Activated T-cell treated with anti-CD3 and anti-CD28 coated beads, Interleukin-2, amount 50 U/mL, for 72 hours (primary cell): ENCODE results near the gene TBX15. TPM values are rescaled to one million over a fixed set of nuclear protein-coding genes. Genes with fewer than 3 reads are reported as not detected.

Experiments
- ATAC-seq, 2 donors: fragments of 150-1000 bp; cut with Tn5 transposase; replicated peaks in 1 of 2; 2 replicates each; pipeline ENCODE4 v1.10.0; 2021; ENCODE audit warnings: moderate library complexity in 2 of 2, mild to moderate bottlenecking in 1 of 2
- DNase-seq, 2 donors: peaks; one replicate each; pipeline ENCODE4 v3.0.0; 2021 to 2022; ENCODE audit warnings: mixed read lengths in 1 of 2
- H3K27ac Mint-ChIP-seq: one replicate; pipeline ENCODE4 v1.8.0; 2022; ENCODE audit warnings: mild to moderate bottlenecking, moderate library complexity, mixed read lengths
- H3K27me3 Mint-ChIP-seq: one replicate; pipeline ENCODE4 v1.8.0; 2022; ENCODE audit warnings: low read depth, mixed read lengths
- H3K36me3 Mint-ChIP-seq, 2 donors: one replicate each; pipeline ENCODE4 v1.8.0; 2022; ENCODE audit warnings: mixed read lengths in 2 of 2, mild to moderate bottlenecking in 1 of 2; ENCODE audit not compliant: insufficient read depth in 2 of 2
- H3K4me1 Mint-ChIP-seq: one replicate; pipeline ENCODE4 v1.8.0; 2022; ENCODE audit warnings: low read depth, mixed read lengths
- H3K4me3 Mint-ChIP-seq, 2 donors: one replicate each; pipeline ENCODE4 v1.8.0; 2022; ENCODE audit warnings: mild to moderate bottlenecking in 2 of 2, mixed read lengths in 2 of 2, moderate library complexity in 2 of 2
- H3K9me3 Mint-ChIP-seq, 2 donors: one replicate each; pipeline ENCODE4 v1.8.0; 2022; ENCODE audit warnings: mixed read lengths in 2 of 2
- total RNA-seq, 2 donors: library from RNA; stranded (reverse); gene quantifications; one replicate each; pipeline ENCODE4 v1.2.3, GENCODE V29; 2022

Gene TBX15
- total RNA-seq, 2 donors from 2014 or later = 0.07 to 0.10 TPM

GRCh38 chr1:118978914-118979701 is 9.0 kb downstream of the TBX15 start:
- DNase-seq (no peak), ATAC-seq (no peak)
- H3K4me1 Mint-ChIP-seq = peaks cover 7% of the 10 kb centered on the region
- peak overlapping the region; percentile 27 to 47 for H3K4me3 Mint-ChIP-seq
- H3K27me3 Mint-ChIP-seq = peaks cover 84% of the 10 kb centered on the region
- H3K27ac Mint-ChIP-seq = no peak overlapping the region
- peaks cover 8 to 10% of the 10 kb centered on the region in 2 donors for H3K36me3 Mint-ChIP-seq
- H3K9me3 Mint-ChIP-seq = peaks cover 1 to 2% of the 10 kb centered on the region in 2 donors

GRCh38 chr1:118977600-118977999 is 10.5 kb downstream of the TBX15 start:
- peaks cover 77% of the 10 kb centered on the region for H3K27me3 Mint-ChIP-seq
- H3K9me3 Mint-ChIP-seq = no peaks in the 10 kb centered on the region
- no peaks in the 10 kb centered on the region for H3K4me1 Mint-ChIP-seq
- ATAC-seq (no peak), DNase-seq (no peak)
- H3K27ac Mint-ChIP-seq = no peak overlapping the region
- H3K36me3 Mint-ChIP-seq = peaks cover 0 to 4% of the 10 kb centered on the region in 2 donors
- H3K4me3 Mint-ChIP-seq = no peak overlapping the region

DNA sequence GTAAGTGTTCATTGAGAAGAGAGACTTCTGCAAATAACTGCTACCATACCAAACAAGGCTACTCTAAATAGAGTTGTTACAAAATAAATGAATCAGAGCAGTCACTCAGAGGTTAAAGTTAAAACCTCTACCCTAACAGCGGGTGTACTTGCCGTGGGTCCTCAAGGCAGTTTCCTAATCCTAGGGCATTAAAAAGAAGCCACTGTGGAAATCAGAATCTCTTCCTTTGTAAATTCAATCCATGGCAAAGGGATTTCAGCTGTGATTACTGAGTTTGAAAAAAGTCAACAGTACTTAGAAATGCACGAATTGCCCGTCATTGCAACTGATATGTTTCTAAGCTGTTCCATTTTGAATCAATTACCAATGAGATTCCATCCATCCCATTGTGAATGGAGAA is 13.5 kb downstream of the TBX15 start:
- ATAC-seq = no peak
- DNase-seq = no peak
- Mint-ChIP-seq H3K9me3 (peaks cover 0 to 2% of the 10 kb centered on the region in 2 donors), H3K36me3 (no peaks in the 10 kb centered on the region), H3K4me3 (no peak overlapping the region), H3K27ac (no peak overlapping the region), H3K4me1 (no peaks in the 10 kb centered on the region), H3K27me3 (peaks cover 57% of the 10 kb centered on the region)

- no peak for ATAC-seq
Measured at GRCh38 chr1:118973531-118974137, 14.5 kb downstream of the TBX15 start.

GRCh38 chr1:118973032-118973431 is 15.1 kb downstream of the TBX15 start:
- H3K4me3 Mint-ChIP-seq = no peak overlapping the region
- DNase-seq (no peak), ATAC-seq (no peak)
- no peaks in the 10 kb centered on the region for H3K36me3 Mint-ChIP-seq
- H3K27ac Mint-ChIP-seq = no peak overlapping the region
- no peaks in the 10 kb centered on the region for H3K4me1 Mint-ChIP-seq
- peaks cover 43% of the 10 kb centered on the region for H3K27me3 Mint-ChIP-seq
- peaks cover 0 to 2% of the 10 kb centered on the region in 2 donors for H3K9me3 Mint-ChIP-seq

More at GRCh38 chr1:118973531-118974137, 14.5 kb downstream of the TBX15 start:
- no peak for DNase-seq
- no peak overlapping the region for H3K27ac Mint-ChIP-seq
- no peaks in the 10 kb centered on the region for H3K36me3 Mint-ChIP-seq
- no peaks in the 10 kb centered on the region for H3K4me1 Mint-ChIP-seq
- H3K27me3 Mint-ChIP-seq = peaks cover 49% of the 10 kb centered on the region
- peaks cover 0 to 2% of the 10 kb centered on the region in 2 donors for H3K9me3 Mint-ChIP-seq
- H3K4me3 Mint-ChIP-seq = no peak overlapping the region

DNA sequence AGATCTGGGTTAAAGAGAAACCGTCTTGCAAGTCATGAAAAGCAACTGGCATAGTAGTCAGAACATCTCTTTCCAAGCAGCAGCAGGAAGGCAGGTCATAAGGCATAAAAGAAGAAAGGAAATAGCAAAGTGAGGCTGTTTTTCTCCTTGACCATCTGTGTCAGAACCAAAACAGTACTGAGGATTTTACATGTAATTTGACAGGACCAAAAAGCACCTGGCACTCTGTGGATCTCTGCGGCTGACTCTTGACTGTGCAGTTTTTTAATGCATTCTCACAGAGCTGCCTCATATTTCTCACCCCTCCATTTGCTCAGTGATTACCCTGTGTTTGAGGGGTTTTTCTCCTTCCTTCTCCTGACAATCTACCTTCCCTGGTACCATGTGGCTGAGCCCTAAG is 17.7 kb downstream of the TBX15 start:
- Mint-ChIP-seq H3K27me3 (peaks cover 21% of the 10 kb centered on the region), H3K9me3 (peaks cover 0 to 2% of the 10 kb centered on the region in 2 donors), H3K36me3 (no peaks in the 10 kb centered on the region), H3K4me3 (no peak overlapping the region), H3K27ac (no peak overlapping the region), H3K4me1 (no peaks in the 10 kb centered on the region)
- DNase-seq = no peak
- ATAC-seq = no peak

- no peak overlapping the region for H3K4me3 Mint-ChIP-seq
- no peak for ATAC-seq
Measured at GRCh38 chr1:118963456-118964430, 24.4 kb downstream of the TBX15 start.

GRCh38 chr1:118963138-118963455 is 25.0 kb downstream of the TBX15 start:
- no peak overlapping the region for H3K27ac Mint-ChIP-seq
- H3K27me3 Mint-ChIP-seq = peaks cover 4% of the 10 kb centered on the region
- no peaks in the 10 kb centered on the region for H3K36me3 Mint-ChIP-seq
- no peak for DNase-seq
- no peaks in the 10 kb centered on the region for H3K4me1 Mint-ChIP-seq
- no peak for ATAC-seq
- H3K4me3 Mint-ChIP-seq = no peak overlapping the region
- H3K9me3 Mint-ChIP-seq = peaks cover 0 to 4% of the 10 kb centered on the region in 2 donors

More at GRCh38 chr1:118963456-118964430, 24.4 kb downstream of the TBX15 start:
- Mint-ChIP-seq H3K36me3 (no peaks in the 10 kb centered on the region), H3K4me1 (no peaks in the 10 kb centered on the region), H3K27ac (no peak overlapping the region), H3K27me3 (peaks cover 4% of the 10 kb centered on the region), H3K9me3 (peaks cover 0 to 4% of the 10 kb centered on the region in 2 donors)
- DNase-seq = no peak

GRCh38 chr1:118961156-118961555 is 27.0 kb downstream of the TBX15 start:
- no peak for DNase-seq
- H3K4me3 Mint-ChIP-seq = no peak overlapping the region
- H3K4me1 Mint-ChIP-seq = no peaks in the 10 kb centered on the region
- peaks cover 0 to 4% of the 10 kb centered on the region in 2 donors for H3K9me3 Mint-ChIP-seq
- H3K36me3 Mint-ChIP-seq = no peaks in the 10 kb centered on the region
- peaks cover 4% of the 10 kb centered on the region for H3K27me3 Mint-ChIP-seq
- no peak for ATAC-seq
- no peak overlapping the region for H3K27ac Mint-ChIP-seq

DNA sequence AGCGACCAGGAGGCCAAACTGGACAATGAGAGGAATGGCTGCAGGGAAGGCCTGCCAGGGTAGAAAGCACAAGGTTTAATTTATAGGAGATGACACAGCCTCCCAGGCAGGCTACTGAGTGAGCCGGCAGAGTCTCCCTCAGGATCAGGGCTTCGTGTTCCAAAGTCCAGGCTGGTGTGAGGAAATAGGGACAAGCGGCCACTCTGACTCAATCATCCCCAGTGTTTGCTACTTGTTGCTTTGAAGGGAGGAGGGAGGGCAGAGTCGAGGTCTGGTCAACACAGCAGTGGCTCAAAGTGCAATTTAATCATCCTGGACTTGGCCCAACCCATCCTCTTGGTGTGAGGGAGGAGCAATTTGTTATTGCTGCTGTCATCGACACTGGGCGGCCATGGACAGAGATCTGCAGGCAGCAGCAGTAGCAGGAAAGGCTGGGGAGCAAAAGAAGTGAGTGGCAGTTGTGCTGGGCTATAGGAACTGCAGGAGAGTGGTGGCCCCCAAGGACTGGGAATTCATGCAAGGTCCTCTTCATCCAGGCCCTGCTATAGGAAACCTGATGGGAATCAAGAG is 27.5 kb downstream of the TBX15 start:
- no peak for DNase-seq
- Mint-ChIP-seq H3K4me1 (no peaks in the 10 kb centered on the region), H3K27ac (no peak overlapping the region), H3K27me3 (peaks cover 4% of the 10 kb centered on the region), H3K9me3 (peaks cover 0 to 4% of the 10 kb centered on the region in 2 donors), H3K36me3 (no peaks in the 10 kb centered on the region), H3K4me3 (no peak overlapping the region)
- no peak for ATAC-seq

GRCh38 chr1:118960026-118960561 is 28.0 kb downstream of the TBX15 start:
- Mint-ChIP-seq H3K4me1 (no peaks in the 10 kb centered on the region), H3K27ac (no peak overlapping the region), H3K9me3 (peaks cover 0 to 4% of the 10 kb centered on the region in 2 donors), H3K36me3 (no peaks in the 10 kb centered on the region), H3K4me3 (no peak overlapping the region), H3K27me3 (peaks cover 4% of the 10 kb centered on the region)
- ATAC-seq (no peak), DNase-seq (no peak)

- no peak for DNase-seq
- Mint-ChIP-seq H3K27ac (no peak overlapping the region), H3K9me3 (peaks cover 0 to 4% of the 10 kb centered on the region in 2 donors), H3K4me1 (no peaks in the 10 kb centered on the region), H3K4me3 (no peak overlapping the region), H3K27me3 (peaks cover 4% of the 10 kb centered on the region), H3K36me3 (no peaks in the 10 kb centered on the region)
- no peak for ATAC-seq
Measured at GRCh38 chr1:118958937-118959631, 29.1 kb downstream of the TBX15 start.
